MM.1S (cell line): ENCODE data around the gene TPCN2.

Experiments used
- DNase-seq: peaks from one replicate; pipeline ENCODE4 v3.0.0-alpha.2; 2015
- H2AFZ ChIP-seq: fragments of 300-600 bp; sonication (generic); 2 replicates; pipeline ENCODE4 v1.6.0; 2016; ENCODE audit warnings: antibody characterized with exemption, low read length
- H3F3A ChIP-seq: fragments of 300-600 bp; sonication (generic); 2 replicates; pipeline ENCODE4 v1.6.1; 2016; ENCODE audit warnings: mild to moderate bottlenecking, antibody characterized with exemption, low read length, moderate library complexity, mixed read lengths; ENCODE audit not compliant: insufficient read depth
- H3K27ac ChIP-seq: fragments of 300-600 bp; sonication (generic); 2 replicates; pipeline ENCODE4 v1.5.1; 2016; ENCODE audit warnings: mild to moderate bottlenecking, low read length
- H3K27me3 ChIP-seq: fragments of 300-600 bp; sonication (generic); replicated peaks from 2 replicates; pipeline ENCODE4 v1.6.0; 2016; ENCODE audit warnings: low read length; ENCODE audit not compliant: insufficient read depth
- H3K36me3 ChIP-seq: fragments of 300-600 bp; sonication (generic); replicated peaks from 2 replicates; pipeline ENCODE4 v1.6.1; 2016; ENCODE audit warnings: mild to moderate bottlenecking, low read length, mixed read lengths; ENCODE audit not compliant: insufficient read depth
- H3K4me1 ChIP-seq: fragments of 300-600 bp; sonication (generic); 2 replicates; pipeline ENCODE4 v1.6.1; 2016; ENCODE audit warnings: low read length, mixed read lengths
- H3K4me2 ChIP-seq: fragments of 300-600 bp; sonication (generic); 2 replicates; pipeline ENCODE4 v1.6.0; 2016; ENCODE audit warnings: low read depth, low read length
- H3K4me3 ChIP-seq: fragments of 300-600 bp; sonication (generic); 2 replicates; pipeline ENCODE4 v1.5.1; 2016; ENCODE audit warnings: low read length, mixed read lengths
- H3K79me2 ChIP-seq: fragments of 300-600 bp; sonication (generic); 2 replicates; pipeline ENCODE4 v1.6.1; 2016; ENCODE audit warnings: mixed run types, low read length, mixed read lengths
- H3K9ac ChIP-seq: fragments of 300-600 bp; sonication (generic); 2 replicates; pipeline ENCODE4 v1.6.1; 2016; ENCODE audit warnings: low read length, mixed read lengths
- H3K9me2 ChIP-seq: fragments of 300-600 bp; sonication (generic); replicated peaks from 2 replicates; pipeline ENCODE4 v1.6.1; 2016; ENCODE audit warnings: mild to moderate bottlenecking, low read length, mixed read lengths; ENCODE audit not compliant: insufficient read depth
- H3K9me3 ChIP-seq: fragments of 300-600 bp; sonication (generic); replicated peaks from 2 replicates; pipeline ENCODE4 v1.6.1; 2016; ENCODE audit warnings: mild to moderate bottlenecking, low read length, mixed read lengths; ENCODE audit not compliant: insufficient read depth
- H4K20me1 ChIP-seq: fragments of 300-600 bp; sonication (generic); 2 replicates; pipeline ENCODE4 v1.6.1; 2016; ENCODE audit warnings: mild to moderate bottlenecking, low read length, moderate library complexity, mixed read lengths; ENCODE audit not compliant: insufficient read depth
- EZH2 ChIP-seq: fragments of 300-600 bp; sonication (generic); optimal IDR thresholded peaks from 2 replicates; pipeline ENCODE3; 2017; ENCODE audit warnings: low read depth, mild to moderate bottlenecking, antibody characterized with exemption, low read length, mixed read lengths
- EZH2phosphoT487 ChIP-seq: fragments of 300-600 bp; sonication (generic); IDR thresholded peaks from 2 replicates; pipeline ENCODE4 v1.6.1; 2018; ENCODE audit warnings: antibody characterized with exemption, low read length
- TF ChIP-seq, protein P1 (sequence below): fragments of 300-600 bp; sonication (generic); IDR thresholded peaks from 2 replicates; pipeline ENCODE4 v1.5.1; 2016; ENCODE audit warnings: antibody characterized with exemption, low read length, mixed read lengths

Gene TPCN2

DNA sequence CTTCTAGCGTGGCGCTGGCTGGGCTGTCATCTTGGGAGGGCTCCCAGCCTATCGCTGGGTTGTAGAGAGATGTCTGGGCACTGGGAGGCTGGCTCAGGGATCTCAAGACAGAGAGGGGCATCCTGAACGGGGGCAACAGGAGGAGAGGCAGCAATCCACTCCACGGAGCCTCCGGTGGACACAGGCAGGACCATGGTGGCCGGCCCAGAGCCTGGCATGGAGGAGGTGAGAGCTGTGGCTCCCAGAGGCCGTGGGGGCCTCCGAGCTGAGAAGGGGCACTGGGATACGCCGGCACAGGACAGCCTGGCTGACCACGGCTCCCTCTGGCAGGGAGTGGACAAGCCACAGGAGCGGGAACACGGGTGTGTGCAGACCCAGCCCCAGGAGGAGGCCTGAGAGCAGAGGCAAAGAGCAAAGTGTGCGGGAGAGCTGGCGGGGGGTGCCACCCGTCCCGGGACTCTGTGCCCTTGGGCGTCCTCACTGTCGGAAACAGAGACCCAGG, 44.8 kb upstream of the TPCN2 start:
- Histone ChIP-seq H3K4me1 (no peaks in the 10 kb centered on the region), H3K27ac (no peak overlapping the region), H3K9me3 (no peaks in the 10 kb centered on the region), H3K27me3 (peaks cover 97% of the 10 kb centered on the region), H3K79me2 (no peaks in the 10 kb centered on the region), H3F3A (no peaks in the 10 kb centered on the region), H3K4me3 (no peak overlapping the region), H3K9me2 (no peaks in the 10 kb centered on the region), H4K20me1 (no peaks in the 10 kb centered on the region), H2AFZ (no peak overlapping the region), H3K9ac (no peak overlapping the region), H3K36me3 (no peaks in the 10 kb centered on the region), H3K4me2 (no peak overlapping the region)
- no peak for DNase-seq
- no peak for TF ChIP-seq EZH2

DNA sequence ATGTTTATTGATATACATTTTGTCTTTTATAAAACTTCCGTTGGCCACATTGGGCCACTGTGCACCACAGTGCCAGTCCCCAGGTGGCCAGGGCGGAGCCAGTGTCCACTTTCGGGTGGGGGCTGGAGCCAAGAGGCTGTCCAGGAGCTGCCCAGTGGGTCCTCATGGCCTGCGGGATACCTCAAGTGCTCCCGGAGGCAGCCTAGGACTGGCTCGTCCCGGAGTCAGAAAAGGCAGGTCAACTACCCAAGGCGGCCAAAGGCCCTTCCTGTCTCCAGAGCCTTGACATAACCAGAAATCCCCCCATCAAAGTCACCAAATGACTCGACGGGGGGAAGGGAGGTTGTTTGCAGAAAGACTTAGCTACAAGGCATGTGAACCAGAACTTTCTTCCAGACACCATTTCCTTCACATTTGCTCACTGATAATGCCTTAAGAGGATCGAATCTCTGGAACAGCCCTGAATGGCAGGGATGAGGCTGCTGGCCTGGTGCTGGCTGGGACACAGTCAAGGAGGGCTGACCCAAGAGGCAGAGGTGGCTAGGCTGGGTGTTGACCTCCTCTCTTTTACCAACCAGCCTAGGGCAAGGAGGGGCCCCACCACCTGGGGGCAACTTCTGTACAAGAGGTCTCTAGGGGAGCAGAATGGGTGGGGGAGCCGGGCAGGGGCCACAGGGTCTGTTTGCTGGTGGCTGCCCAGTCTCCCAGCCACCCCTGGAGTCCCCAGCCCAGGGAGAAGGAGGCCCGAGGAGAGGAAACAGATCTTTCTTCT, 44.1 kb upstream of the TPCN2 start:
- no peak overlapping the region for H3K4me2 ChIP-seq
- no peaks in the 10 kb centered on the region for H3K79me2 ChIP-seq
- no peaks in the 10 kb centered on the region for H3K36me3 ChIP-seq
- H3K9me3 ChIP-seq: no peaks in the 10 kb centered on the region
- no peak overlapping the region for H3K4me3 ChIP-seq
- no peak overlapping the region for H3K9ac ChIP-seq
- H3K27me3 ChIP-seq: peaks cover 97% of the 10 kb centered on the region
- no peaks in the 10 kb centered on the region for H3K4me1 ChIP-seq
- no peaks in the 10 kb centered on the region for H3K9me2 ChIP-seq
- no peak overlapping the region for H3K27ac ChIP-seq
- H2AFZ ChIP-seq: no peak overlapping the region
- TF ChIP-seq EZH2 (no peak), EZH2phosphoT487 (no peak)
- TF ChIP-seq, protein P1, sequence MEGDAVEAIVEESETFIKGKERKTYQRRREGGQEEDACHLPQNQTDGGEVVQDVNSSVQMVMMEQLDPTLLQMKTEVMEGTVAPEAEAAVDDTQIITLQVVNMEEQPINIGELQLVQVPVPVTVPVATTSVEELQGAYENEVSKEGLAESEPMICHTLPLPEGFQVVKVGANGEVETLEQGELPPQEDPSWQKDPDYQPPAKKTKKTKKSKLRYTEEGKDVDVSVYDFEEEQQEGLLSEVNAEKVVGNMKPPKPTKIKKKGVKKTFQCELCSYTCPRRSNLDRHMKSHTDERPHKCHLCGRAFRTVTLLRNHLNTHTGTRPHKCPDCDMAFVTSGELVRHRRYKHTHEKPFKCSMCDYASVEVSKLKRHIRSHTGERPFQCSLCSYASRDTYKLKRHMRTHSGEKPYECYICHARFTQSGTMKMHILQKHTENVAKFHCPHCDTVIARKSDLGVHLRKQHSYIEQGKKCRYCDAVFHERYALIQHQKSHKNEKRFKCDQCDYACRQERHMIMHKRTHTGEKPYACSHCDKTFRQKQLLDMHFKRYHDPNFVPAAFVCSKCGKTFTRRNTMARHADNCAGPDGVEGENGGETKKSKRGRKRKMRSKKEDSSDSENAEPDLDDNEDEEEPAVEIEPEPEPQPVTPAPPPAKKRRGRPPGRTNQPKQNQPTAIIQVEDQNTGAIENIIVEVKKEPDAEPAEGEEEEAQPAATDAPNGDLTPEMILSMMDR: no peak
- DNase-seq: no peak
- no peaks in the 10 kb centered on the region for H4K20me1 ChIP-seq
- H3F3A ChIP-seq: no peaks in the 10 kb centered on the region

DNA sequence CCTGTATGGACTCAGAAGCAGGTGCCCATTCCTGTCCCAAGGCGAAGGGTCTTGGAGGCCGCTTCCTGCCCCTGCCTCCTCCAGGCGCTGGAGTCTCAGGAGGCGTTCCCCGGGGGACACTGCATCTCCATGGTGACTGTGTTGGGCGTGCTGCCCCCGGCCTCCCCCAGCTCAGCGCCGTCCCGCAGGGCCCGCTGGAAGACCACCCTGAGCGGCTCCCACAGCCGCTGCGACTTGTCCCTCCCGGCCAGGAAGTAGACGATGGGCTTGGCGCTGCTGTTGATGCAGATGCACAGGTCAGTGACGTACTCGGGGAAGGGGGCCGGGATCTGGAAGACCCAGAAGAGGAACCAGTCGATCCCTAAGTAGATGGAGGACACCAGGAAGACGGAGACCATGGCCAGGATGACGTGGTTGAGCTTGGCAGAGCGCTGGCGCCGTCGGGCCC, 43.5 kb upstream of the TPCN2 start:
- Histone ChIP-seq H3K79me2 (no peaks in the 10 kb centered on the region), H3K4me2 (no peak overlapping the region), H3K4me3 (no peak overlapping the region), H3K36me3 (no peaks in the 10 kb centered on the region), H2AFZ (no peak overlapping the region), H3K27ac (no peak overlapping the region), H3K27me3 (peaks cover 99% of the 10 kb centered on the region), H3K9me3 (no peaks in the 10 kb centered on the region), H4K20me1 (no peaks in the 10 kb centered on the region), H3K9ac (no peak overlapping the region), H3K4me1 (no peaks in the 10 kb centered on the region), H3K9me2 (no peaks in the 10 kb centered on the region), H3F3A (no peaks in the 10 kb centered on the region)
- no peak for DNase-seq
- TF ChIP-seq EZH2: no peak

DNA sequence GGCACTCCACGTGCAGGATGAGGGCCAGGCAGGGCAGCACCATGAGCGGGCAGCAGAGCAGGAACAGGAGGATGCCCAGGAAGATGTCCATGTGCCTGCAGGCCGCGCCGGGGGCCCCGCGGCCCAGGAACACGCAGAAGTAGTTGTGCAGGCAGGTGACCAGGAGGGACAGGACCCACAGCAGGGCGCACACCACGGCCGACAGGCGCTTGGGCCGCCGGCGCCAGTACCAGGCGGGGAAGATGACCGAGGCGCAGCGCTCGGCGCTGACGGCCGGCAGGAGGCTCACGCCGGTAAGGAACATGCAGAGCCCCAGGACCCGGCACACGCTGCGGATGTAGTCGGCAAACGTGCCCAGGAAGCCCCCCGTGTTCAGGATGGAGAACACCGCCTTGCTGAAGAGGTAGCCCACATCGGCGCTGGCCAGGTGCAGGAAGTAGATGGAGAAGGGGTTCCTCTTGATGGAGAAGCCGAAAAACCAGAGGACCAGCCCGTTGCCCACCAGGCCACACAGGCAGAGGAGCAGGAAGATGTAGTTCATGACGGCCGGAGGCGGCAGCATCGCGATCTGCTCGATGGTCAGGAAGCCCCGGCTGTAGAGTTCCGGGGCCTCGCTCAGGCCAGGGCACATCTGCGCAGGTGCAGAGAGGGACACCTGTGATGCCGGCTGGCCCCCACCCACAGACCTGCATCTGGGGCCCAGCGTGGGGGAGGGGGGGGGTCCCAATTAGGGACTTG, 42.9 kb upstream of the TPCN2 start:
- Histone ChIP-seq H3K27ac (no peak overlapping the region), H3K9ac (no peak overlapping the region)
- TF ChIP-seq EZH2phosphoT487 (no peak), EZH2 (no peak)
- TF ChIP-seq, protein P1: no peak

More for the DNA sequence above, 42.9 kb upstream of the TPCN2 start:
- no peaks in the 10 kb centered on the region for H3K9me3 ChIP-seq
- H3F3A ChIP-seq: no peaks in the 10 kb centered on the region
- H4K20me1 ChIP-seq: no peaks in the 10 kb centered on the region
- no peaks in the 10 kb centered on the region for H3K36me3 ChIP-seq
- no peak for DNase-seq
- H3K27me3 ChIP-seq: peaks cover 99% of the 10 kb centered on the region
- H3K79me2 ChIP-seq: no peaks in the 10 kb centered on the region
- H2AFZ ChIP-seq: no peak overlapping the region
- H3K4me2 ChIP-seq: no peak overlapping the region
- H3K9me2 ChIP-seq: no peaks in the 10 kb centered on the region
- H3K4me1 ChIP-seq: no peaks in the 10 kb centered on the region
- H3K4me3 ChIP-seq: no peak overlapping the region
